IMR-90 (cell line): Measurements from ENCODE around the gene FAS.

Source experiments
- BHLHE40 ChIP-seq: fragments of 150-350 bp; IDR thresholded peaks from 2 replicates; pipeline ENCODE4 v1.6.1; 2016; ENCODE audit warnings: mild to moderate bottlenecking, low read depth, low read length
- CEBPB ChIP-seq: IDR thresholded peaks from 2 replicates; pipeline ENCODE4 v1.6.1; 2012; ENCODE audit warnings: low read depth, low read length, improper control_type of control experiment
- CTCF ChIP-seq: conservative IDR thresholded peaks from 2 replicates; pipeline ENCODE4 v1.5.1; 2012; ENCODE audit warnings: mild to moderate bottlenecking, low read depth, low read length, improper control_type of control experiment
- POLR2A ChIP-seq: IDR thresholded peaks from 2 replicates; pipeline ENCODE4 v1.6.1; 2012; ENCODE audit warnings: mild to moderate bottlenecking, low read depth, low read length
- RFX5 ChIP-seq: IDR thresholded peaks from 2 replicates; pipeline ENCODE4 v1.8.0; 2012; ENCODE audit warnings: low read depth, mild to moderate bottlenecking, low read length, moderate library complexity
- TF ChIP-seq, protein P1 (sequence below): fragments of 150-350 bp; IDR thresholded peaks from 2 replicates; pipeline ENCODE4 v1.6.1; 2016; ENCODE audit warnings: low read depth, mild to moderate bottlenecking, low read length, moderate library complexity, borderline replicate concordance

DNA sequence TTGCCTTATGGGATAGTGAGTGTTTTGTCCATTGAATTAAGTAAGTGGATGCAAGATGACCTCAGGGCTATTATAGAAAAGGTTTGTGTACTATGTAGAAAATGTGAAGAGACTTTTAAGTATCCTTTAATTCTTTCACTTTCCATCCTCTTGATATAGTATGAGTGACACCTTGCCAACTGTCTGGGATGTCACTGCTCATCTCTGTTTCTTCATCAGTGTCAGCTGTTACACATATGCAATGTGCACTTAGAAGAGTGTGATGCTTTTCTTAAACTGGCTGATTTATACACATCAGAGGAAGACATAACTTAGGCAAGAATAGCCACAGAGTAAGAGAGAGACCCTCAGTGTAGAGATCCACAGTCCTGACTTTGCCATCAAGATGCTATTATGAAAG, 29.3 kb upstream of the FAS start:
- TF ChIP-seq POLR2A, result no peak
- no peak for TF ChIP-seq CEBPB
- TF ChIP-seq BHLHE40, result no peak
- no peak for TF ChIP-seq CTCF
- TF ChIP-seq, protein P1, sequence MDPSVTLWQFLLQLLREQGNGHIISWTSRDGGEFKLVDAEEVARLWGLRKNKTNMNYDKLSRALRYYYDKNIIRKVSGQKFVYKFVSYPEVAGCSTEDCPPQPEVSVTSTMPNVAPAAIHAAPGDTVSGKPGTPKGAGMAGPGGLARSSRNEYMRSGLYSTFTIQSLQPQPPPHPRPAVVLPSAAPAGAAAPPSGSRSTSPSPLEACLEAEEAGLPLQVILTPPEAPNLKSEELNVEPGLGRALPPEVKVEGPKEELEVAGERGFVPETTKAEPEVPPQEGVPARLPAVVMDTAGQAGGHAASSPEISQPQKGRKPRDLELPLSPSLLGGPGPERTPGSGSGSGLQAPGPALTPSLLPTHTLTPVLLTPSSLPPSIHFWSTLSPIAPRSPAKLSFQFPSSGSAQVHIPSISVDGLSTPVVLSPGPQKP, result no peak
- TF ChIP-seq RFX5, result no peak
